NCI-H1105 treated with DMSO at 0.1 percent for 48 hours (cell line): ENCODE results near the gene RYR3.
A peak's percentile ranks its signal among the peaks of the same experiment; 100 is the strongest.

Experiments used
- DNase-seq: peaks from one replicate; lab custom pipeline; 2025; lab: John Stamatoyannopoulos, UW

The RYR3 gene

DNA sequence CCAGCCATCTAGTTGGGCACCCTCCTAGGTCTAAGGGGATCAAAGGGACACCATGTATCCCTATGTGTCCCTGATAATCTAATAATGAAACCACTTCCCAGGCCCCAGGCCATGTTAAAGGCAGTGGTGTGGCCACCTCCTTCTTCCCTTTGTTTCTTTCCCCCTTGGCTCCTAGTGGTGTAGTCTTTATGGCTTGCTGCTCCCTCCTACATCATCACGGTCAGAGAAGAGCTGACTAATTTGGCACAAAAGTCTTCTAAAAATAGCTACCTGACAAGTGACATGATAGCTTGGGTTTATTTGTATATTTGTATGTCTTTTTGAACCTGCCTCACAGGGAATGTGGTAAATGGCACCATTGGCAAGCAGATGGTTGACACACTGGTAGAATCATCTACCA, 526.5 kb downstream of the RYR3 start:
- no peak for DNase-seq

DNA sequence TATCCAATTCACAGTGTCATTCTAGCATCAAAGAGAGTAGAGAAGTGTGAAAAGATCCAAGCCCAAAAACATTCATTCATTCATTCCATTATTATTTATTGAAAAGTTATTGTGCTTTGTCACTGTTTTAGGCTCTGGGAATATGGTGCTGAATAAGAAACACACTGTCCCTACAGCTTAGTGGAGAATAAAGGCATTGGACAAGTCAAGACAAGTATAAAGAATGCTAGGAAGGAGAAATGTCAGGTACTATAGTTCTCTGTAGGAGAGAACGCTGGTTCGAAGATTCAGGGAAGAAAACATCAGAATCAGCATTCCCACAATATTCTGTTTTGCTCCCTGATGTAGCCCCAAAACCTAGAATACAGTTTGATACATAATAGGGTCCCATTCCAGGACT, 528.8 kb downstream of the RYR3 start:
- DNase-seq, result no peak

- DNase-seq, result no peak
Observed at GRCh38 chr15:33840615-33841014, 529.8 kb downstream of the RYR3 start.

DNA sequence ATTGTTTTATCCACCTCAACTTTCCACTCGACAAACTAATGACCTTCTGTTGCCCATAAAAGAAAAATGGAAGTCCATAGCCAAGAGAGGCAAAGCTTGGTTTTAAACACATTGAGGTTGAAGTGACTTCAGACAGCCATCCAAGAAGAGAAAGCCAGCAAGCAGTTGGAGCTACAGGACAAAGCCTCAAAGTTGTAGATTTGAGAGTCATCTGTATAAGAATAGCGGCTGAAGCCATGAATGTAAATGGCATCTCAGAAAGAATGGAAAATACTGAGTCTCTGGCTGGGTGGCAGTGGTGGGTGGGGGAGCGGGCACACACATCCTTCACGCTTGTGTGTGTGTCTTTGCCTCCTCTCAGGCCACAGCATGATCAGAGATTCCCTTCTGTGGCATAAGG, 533.4 kb downstream of the RYR3 start:
- DNase-seq, result no peak

- no peak for DNase-seq
Observed at GRCh38 chr15:33844597-33844996, 533.8 kb downstream of the RYR3 start.

GRCh38 chr15:33846142-33846541, 535.4 kb downstream of the RYR3 start:
- DNase-seq, result no peak

GRCh38 chr15:33846862-33847261, 536.1 kb downstream of the RYR3 start:
- DNase-seq, result no peak

- no peak for DNase-seq
Observed at GRCh38 chr15:33848011-33848410, 537.2 kb downstream of the RYR3 start.

GRCh38 chr15:33851079-33851478, 540.3 kb downstream of the RYR3 start:
- DNase-seq, result no peak

- no peak for DNase-seq
Observed at GRCh38 chr15:33852094-33852493, 541.3 kb downstream of the RYR3 start.

GRCh38 chr15:33852570-33852969, 541.8 kb downstream of the RYR3 start:
- no peak for DNase-seq

GRCh38 chr15:33857726-33858125, 547.0 kb downstream of the RYR3 start:
- no peak for DNase-seq

GRCh38 chr15:33858836-33859235, 548.1 kb downstream of the RYR3 start:
- DNase-seq, result no peak

DNA sequence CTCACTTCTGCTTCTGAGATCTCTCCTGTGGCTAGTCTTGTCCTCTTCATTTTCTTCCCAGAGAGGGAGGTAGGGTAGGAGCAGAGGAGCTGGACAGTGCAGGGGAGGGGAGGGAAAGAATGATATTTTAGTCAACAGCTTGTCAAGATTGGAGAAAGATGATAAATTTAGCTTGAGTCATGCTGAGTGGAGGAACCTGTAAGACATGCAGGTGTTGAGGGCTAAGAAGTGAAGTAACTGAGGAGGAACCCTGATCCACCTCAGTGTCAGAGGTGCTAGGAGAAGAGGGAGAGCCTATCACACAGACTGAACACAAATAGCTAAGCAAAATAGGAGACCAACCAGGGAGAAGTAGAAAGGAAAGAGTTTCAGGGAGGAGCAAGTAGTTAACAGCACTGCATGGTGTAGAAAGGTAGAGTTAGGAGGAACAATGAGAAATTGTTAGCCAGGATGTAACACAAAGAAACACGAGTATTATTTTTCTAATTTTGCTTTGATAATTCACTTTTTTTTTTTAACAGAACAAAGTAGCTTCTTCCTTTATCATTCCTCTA, 549.3 kb downstream of the RYR3 start:
- DNase-seq, result no peak

GRCh38 chr15:33860754-33861153, 550.0 kb downstream of the RYR3 start:
- no peak for DNase-seq

GRCh38 chr15:33864360-33865075, 553.8 kb downstream of the RYR3 start:
- no peak for DNase-seq

GRCh38 chr15:33865416-33865815, 554.6 kb downstream of the RYR3 start:
- DNase-seq, result no peak

DNA sequence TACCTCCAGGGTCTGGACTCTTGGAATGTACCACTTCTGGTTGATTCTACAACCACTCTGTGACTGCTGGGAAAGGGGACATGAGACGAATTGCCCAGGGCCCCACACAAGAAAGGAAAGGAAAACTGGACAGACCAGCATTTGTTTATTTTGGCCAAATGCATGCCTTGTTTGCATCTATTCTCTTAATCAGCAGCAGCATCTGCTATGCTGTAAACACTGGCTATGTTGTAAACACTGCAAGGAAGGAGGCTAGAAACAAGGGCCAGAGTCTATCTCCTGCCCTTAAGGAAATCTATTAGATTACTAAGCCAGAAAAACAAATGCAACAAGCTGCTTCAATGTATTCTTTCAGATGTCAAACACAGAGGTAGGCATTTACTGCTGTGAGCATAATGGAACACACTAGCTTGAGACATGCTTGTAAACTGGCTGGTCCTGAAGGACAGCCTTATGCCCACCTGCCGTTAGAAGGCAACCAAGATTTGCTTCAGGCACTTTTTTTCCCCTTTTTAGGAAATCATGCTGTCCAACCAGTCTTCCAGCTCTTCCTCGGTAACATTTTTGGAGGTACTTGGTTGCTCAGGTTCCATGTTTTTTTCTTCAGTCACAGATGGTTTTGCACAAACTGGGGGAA, 555.5 kb downstream of the RYR3 start:
- DNase-seq, result no peak

GRCh38 chr15:33871980-33872379, 561.2 kb downstream of the RYR3 start:
- DNase-seq, result no peak

DNA sequence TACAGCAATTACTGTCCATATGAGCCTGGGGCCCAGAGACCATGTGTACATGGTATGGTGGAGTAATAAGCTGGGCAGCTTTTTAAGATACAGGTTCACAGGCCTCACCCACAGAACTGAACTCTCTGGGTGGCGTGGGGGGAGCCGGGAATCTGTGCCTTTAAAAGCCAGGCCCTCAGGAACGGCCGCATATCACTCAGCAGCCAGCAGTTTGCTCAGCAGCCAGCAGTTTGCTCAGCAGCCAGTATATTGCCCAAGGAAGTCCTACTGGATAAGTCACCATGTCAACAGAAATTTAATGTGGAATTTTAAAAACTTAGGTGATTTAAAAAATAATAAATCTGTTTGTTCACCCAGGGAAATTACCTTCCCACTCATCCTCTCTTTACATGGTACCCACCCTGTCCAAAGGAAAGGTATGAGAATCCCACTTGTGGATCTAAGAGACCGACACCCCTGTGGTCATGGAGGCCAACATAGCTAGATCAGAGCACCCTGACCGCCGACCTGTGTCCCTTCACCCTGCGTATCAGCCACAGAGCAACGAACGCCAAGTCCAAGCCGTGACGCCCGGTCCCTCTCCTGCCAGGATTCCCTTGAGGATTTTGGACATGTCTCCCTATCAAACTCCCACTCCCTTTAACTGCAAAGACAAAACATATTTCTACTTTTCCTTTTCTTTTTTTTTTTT, 561.8 kb downstream of the RYR3 start:
- no peak for DNase-seq

DNA sequence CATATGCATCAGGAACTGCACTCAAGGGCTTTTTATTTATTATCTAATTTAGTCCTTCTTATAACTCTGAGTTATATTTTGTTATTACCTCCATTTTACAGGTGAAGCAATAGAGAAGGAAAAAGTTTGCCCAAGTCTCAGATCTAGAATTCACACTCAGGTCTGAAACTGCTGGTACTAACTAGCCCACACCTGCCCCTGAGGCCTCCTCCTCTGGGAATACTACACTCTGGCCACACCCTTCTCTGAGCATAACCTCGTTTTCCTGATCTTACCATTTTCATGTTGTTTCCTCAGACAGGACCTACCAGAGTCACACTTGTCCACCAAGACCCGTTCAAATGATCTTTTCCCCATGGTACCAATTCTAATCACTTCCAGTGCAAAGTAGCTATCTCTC, 563.4 kb downstream of the RYR3 start:
- no peak for DNase-seq

GRCh38 chr15:33882921-33883320, 572.2 kb downstream of the RYR3 start:
- DNase-seq, result no peak

DNA sequence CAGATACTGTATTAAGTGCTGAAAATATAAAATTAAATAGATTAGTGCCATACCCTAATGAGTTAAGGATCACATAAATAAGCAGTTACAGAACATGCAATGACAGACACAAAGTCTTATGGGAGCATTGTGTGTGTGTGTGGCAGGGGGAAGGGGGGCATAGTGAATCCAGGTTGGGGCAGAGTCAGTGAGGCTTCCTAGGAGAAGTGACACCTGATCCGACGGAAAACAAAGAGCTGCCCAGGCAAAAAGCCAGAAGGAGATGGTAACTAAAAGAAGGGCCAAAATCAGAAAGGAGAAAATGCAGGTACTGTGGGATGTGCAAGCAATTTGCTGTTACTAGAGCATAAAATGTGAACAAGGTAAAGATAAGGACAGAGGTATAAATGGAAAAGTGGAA, 577.4 kb downstream of the RYR3 start:
- peak; percentile 50 for DNase-seq
